Kidney (tissue), 14 donors: Measurements from ENCODE around the gene TSPAN32. TPM values are rescaled to one million over a fixed set of nuclear protein-coding genes. Genes with fewer than 3 reads are reported as not detected.
A peak's percentile ranks its signal among the peaks of the same experiment; 100 is the strongest.

Experiments
- DNase-seq, 5 donors: peaks; one replicate each; pipeline ENCODE4 v3.0.0-alpha.2; 2013 to 2020
- FAIRE-seq: peaks from 2 replicates; lab custom pipeline; 2012; peaks lifted over from hg19 to GRCh38; lab: Jason Lieb, UNC
- H3K27ac ChIP-seq, 2 donors: one replicate each; pipeline ENCODE4 v1.7.0; 2013; ENCODE audit warnings: low read depth in 2 of 2, low read length in 2 of 2, inconsistent platforms in 1 of 2
- H3K27me3 ChIP-seq: one replicate; pipeline ENCODE4 v1.7.1; 2013; ENCODE audit warnings: low read length, inconsistent platforms; ENCODE audit not compliant: control insufficient read depth, insufficient read depth
- H3K36me3 ChIP-seq, 3 donors: one replicate each; pipeline versions ENCODE4 v1.7.0 to v1.7.1; 2013; ENCODE audit warnings: low read length in 3 of 3, control low read depth in 1 of 3, inconsistent platforms in 1 of 3; ENCODE audit not compliant: insufficient read depth in 3 of 3, control insufficient read depth in 2 of 3
- H3K4me1 ChIP-seq, 3 donors: one replicate each; pipeline versions ENCODE4 v1.7.0 to v1.7.1; 2013; ENCODE audit warnings: low read length in 3 of 3, inconsistent platforms in 1 of 3, low read depth in 1 of 3; ENCODE audit not compliant: control insufficient read depth in 2 of 3, insufficient read depth in 2 of 3
- H3K4me3 ChIP-seq, 3 donors: one replicate each; pipeline versions ENCODE4 v1.7.0 to v1.8.1; 2013; ENCODE audit warnings: low read length in 3 of 3, control low read depth in 1 of 3, inconsistent platforms in 1 of 3
- H3K9ac ChIP-seq, 3 donors: one replicate each; pipeline versions ENCODE4 v1.7.0 to v1.7.1; 2013; ENCODE audit warnings: low read length in 3 of 3, control low read depth in 1 of 3, inconsistent platforms in 1 of 3
- H3K9me3 ChIP-seq, 3 donors: one replicate each; pipeline versions ENCODE4 v1.7.0 to v1.7.1; 2013; ENCODE audit warnings: low read length in 3 of 3, control low read depth in 1 of 3, inconsistent platforms in 1 of 3; ENCODE audit not compliant: control insufficient read depth in 2 of 3, insufficient read depth in 1 of 3
- CTCF ChIP-seq: IDR thresholded peaks from 3 replicates; pipeline ENCODE4 v1.5.1; 2012; ENCODE audit warnings: mild to moderate bottlenecking, moderate library complexity, borderline replicate concordance; ENCODE audit not compliant: insufficient read depth; ENCODE audit errors: extremely low read depth
- intact Hi-C: fragments of 100-400 bp; cut with DNase I; formaldehyde crosslinking; loops from one replicate; pipeline ENCODE4 v1.11.1; 2022
- polyA plus RNA-seq: library from polyadenylated mRNA; stranded (reverse); fragments of 350-450 nt; fragmentation: Illumina TruSeq; extraction: RNeasy Lipid Tissue Mini Kit (QIAGEN cat#74804); gene quantifications from one replicate; pipeline ENCODE4 v1.2.3, GENCODE V29; 2014; ENCODE audit warnings: low read depth, low replicate concordance; ENCODE audit not compliant: insufficient read depth
- total RNA-seq: library from RNA; stranded (reverse); fragmentation: NEBNext Ultra II Directional; extraction: Animal tissue kit (Norgen Biotek cat#: 25700); gene quantifications from one replicate; pipeline ENCODE4 v1.2.1, GENCODE V29; 2021
- donor health status: control.
- donor health status: control.
- donor health status: control.
- donor health status: control.
- donor health status: control.
- donor health status: DM: yes; HTN: yes; CAD: no.
- donor health status: Normal renal cell carcinoma (clear cell type).

The TSPAN32 gene
- total and polyA plus RNA-seq, 2 donors from 2014 or later, result 0.75 to 6.1 TPM

GRCh38 chr11:2311353-2312133 lies 9.7 kb downstream of the TSPAN32 start:
- Histone ChIP-seq H3K9me3 (no peaks in the 10 kb centered on the region), H3K36me3 (no peaks in the 10 kb centered on the region), H3K27me3 (no peaks in the 10 kb centered on the region), H3K9ac (no peak overlapping the region), H3K4me3 (no peak overlapping the region), H3K27ac (no peak overlapping the region), H3K4me1 (peaks cover 0 to 10% (median 5%) of the 10 kb centered on the region in 3 donors)
- TF ChIP-seq CTCF, result no peak
- intact Hi-C loops, result no loop called here
- DNase-seq (peak in 1 of 5 donors; percentile 79), FAIRE-seq (no peak)

GRCh38 chr11:2312232-2313042 lies 10.6 kb downstream of the TSPAN32 start:
- TF ChIP-seq CTCF, result no peak
- Histone ChIP-seq H3K27me3 (no peaks in the 10 kb centered on the region), H3K9me3 (no peaks in the 10 kb centered on the region), H3K36me3 (no peaks in the 10 kb centered on the region), H3K4me3 (no peak overlapping the region), H3K4me1 (peaks cover 0 to 5% (median 4%) of the 10 kb centered on the region in 3 donors), H3K9ac (no peak overlapping the region), H3K27ac (no peak overlapping the region)
- DNase-seq (peak in 1 of 5 donors; percentile 88), FAIRE-seq (no peak)
- intact Hi-C loops, result no loop called here

GRCh38 chr11:2313051-2313951 lies 11.5 kb downstream of the TSPAN32 start:
- peaks cover 0 to 5% (median 3%) of the 10 kb centered on the region in 3 donors for H3K4me1 ChIP-seq
- no peak for TF ChIP-seq CTCF
- peak in 1 of 5 donors; percentile 69 for DNase-seq
- H3K9me3 ChIP-seq, result no peaks in the 10 kb centered on the region
- no peak overlapping the region for H3K9ac ChIP-seq
- FAIRE-seq, result no peak
- intact Hi-C loops, result no loop called here
- H3K27ac ChIP-seq, result no peak overlapping the region
- H3K36me3 ChIP-seq, result no peaks in the 10 kb centered on the region
- no peak overlapping the region for H3K4me3 ChIP-seq
- H3K27me3 ChIP-seq, result no peaks in the 10 kb centered on the region
